OCI-LY1 (cell line): ENCODE data around the gene GLTP.

Source experiments
- H2AFZ ChIP-seq: fragments of 200-600 bp; sonication (generic), shearing (Covaris generic); 2 replicates; pipeline ENCODE4 v1.6.0; 2014; ENCODE audit warnings: antibody characterized with exemption, mild to moderate bottlenecking, low read length
- H3F3A ChIP-seq: fragments of 200-600 bp; sonication (generic), shearing (Covaris generic); 2 replicates; pipeline ENCODE4 v1.6.0; 2014; ENCODE audit warnings: mild to moderate bottlenecking, antibody characterized with exemption, low read length, moderate library complexity; ENCODE audit not compliant: insufficient read depth
- H3K27ac ChIP-seq: fragments of 200-600 bp; sonication (generic); 2 replicates; pipeline ENCODE4 v1.5.1; 2014; ENCODE audit warnings: low read length, mixed run types, mild to moderate bottlenecking, low read depth; ENCODE audit not compliant: poor library complexity, severe bottlenecking
- H3K27me3 ChIP-seq: fragments of 200-600 bp; sonication (generic); 2 replicates; pipeline ENCODE4 v1.6.0; 2014; ENCODE audit warnings: antibody characterized with exemption, mild to moderate bottlenecking, low read length, moderate library complexity; ENCODE audit not compliant: insufficient read depth
- H3K36me3 ChIP-seq: fragments of 200-600 bp; sonication (generic); 2 replicates; pipeline ENCODE4 v1.6.1; 2014; ENCODE audit warnings: mild to moderate bottlenecking, antibody characterized with exemption, low read length, moderate library complexity, mixed read lengths; ENCODE audit not compliant: insufficient read depth
- H3K4me1 ChIP-seq: fragments of 200-600 bp; sonication (generic); 2 replicates; pipeline ENCODE4 v1.5.1; 2014; ENCODE audit warnings: mild to moderate bottlenecking, low read length, moderate library complexity; ENCODE audit not compliant: insufficient read depth, severe bottlenecking
- H3K4me2 ChIP-seq: fragments of 200-600 bp; sonication (generic), shearing (Covaris generic); 2 replicates; pipeline ENCODE4 v1.6.1; 2014; ENCODE audit warnings: low read length
- H3K4me3 ChIP-seq: fragments of 200-600 bp; sonication (generic); 2 replicates; pipeline ENCODE4 v1.5.1; 2014; ENCODE audit warnings: low read length, low read depth, mild to moderate bottlenecking, mixed read lengths; ENCODE audit not compliant: poor library complexity, severe bottlenecking
- H3K79me2 ChIP-seq: fragments of 200-600 bp; shearing (Covaris generic); 2 replicates; pipeline ENCODE4 v1.6.1; 2016; ENCODE audit warnings: mixed run types, low read length, mixed read lengths; ENCODE audit not compliant: insufficient read depth
- H3K9ac ChIP-seq: fragments of 200-600 bp; sonication (generic), shearing (Covaris generic); 2 replicates; pipeline ENCODE4 v1.6.1; 2014; ENCODE audit warnings: mild to moderate bottlenecking, low read length, mixed read lengths
- H3K9me2 ChIP-seq: fragments of 200-600 bp; sonication (generic), shearing (Covaris generic); 2 replicates; pipeline ENCODE4 v1.6.1; 2014; ENCODE audit warnings: low read depth, mild to moderate bottlenecking, low read length, mixed read lengths
- H3K9me3 ChIP-seq: fragments of 200-600 bp; shearing (Covaris generic); 2 replicates; pipeline ENCODE4 v1.6.1; 2014; ENCODE audit warnings: low read length, mixed read lengths
- H4K20me1 ChIP-seq: fragments of 200-600 bp; sonication (generic), shearing (Covaris generic); 2 replicates; pipeline ENCODE4 v1.6.0; 2016; ENCODE audit warnings: mild to moderate bottlenecking, low read length; ENCODE audit not compliant: insufficient read depth
- CTCF ChIP-seq: fragments of 200-600 bp; sonication (generic), shearing (Covaris generic); IDR thresholded peaks from 2 replicates; pipeline ENCODE4 v1.5.1; 2017; ENCODE audit warnings: mild to moderate bottlenecking, antibody characterized with exemption, low read length, moderate library complexity, mixed read lengths
- EZH2 ChIP-seq: fragments of 200-600 bp; sonication (generic), shearing (Covaris generic); IDR thresholded peaks from 2 replicates; pipeline ENCODE4 v1.8.0; 2017; ENCODE audit warnings: borderline replicate concordance, mixed run types, mild to moderate bottlenecking, antibody characterized with exemption, low read length, moderate library complexity, mixed read lengths

The GLTP gene

GRCh38 chr12:109873653-109874052 is 6.7 kb downstream of the GLTP start:
- H3F3A ChIP-seq: no peaks in the 10 kb centered on the region
- H3K9me3 ChIP-seq: no peaks in the 10 kb centered on the region
- H3K9me2 ChIP-seq: no peaks in the 10 kb centered on the region
- no peak overlapping the region for H3K4me3 ChIP-seq
- no peak overlapping the region for H3K4me2 ChIP-seq
- H3K36me3 ChIP-seq: no peaks in the 10 kb centered on the region
- no peak overlapping the region for H3K27ac ChIP-seq
- H3K4me1 ChIP-seq: peaks cover 5% of the 10 kb centered on the region
- H3K27me3 ChIP-seq: no peaks in the 10 kb centered on the region
- no peaks in the 10 kb centered on the region for H3K79me2 ChIP-seq
- no peaks in the 10 kb centered on the region for H4K20me1 ChIP-seq
- H2AFZ ChIP-seq: no peak overlapping the region
- no peak overlapping the region for H3K9ac ChIP-seq
- TF ChIP-seq CTCF (no peak), EZH2 (no peak)

GRCh38 chr12:109871668-109872314 is 8.6 kb downstream of the GLTP start:
- no peaks in the 10 kb centered on the region for H3K27me3 ChIP-seq
- no peak overlapping the region for H3K4me2 ChIP-seq
- H3K27ac ChIP-seq: no peak overlapping the region
- peaks cover 5% of the 10 kb centered on the region for H3K4me1 ChIP-seq
- H3K9me2 ChIP-seq: no peaks in the 10 kb centered on the region
- no peak overlapping the region for H3K9ac ChIP-seq
- no peaks in the 10 kb centered on the region for H4K20me1 ChIP-seq
- TF ChIP-seq EZH2: no peak
- no peak for TF ChIP-seq CTCF
- H2AFZ ChIP-seq: no peak overlapping the region
- no peaks in the 10 kb centered on the region for H3F3A ChIP-seq
- H3K4me3 ChIP-seq: no peak overlapping the region
- H3K36me3 ChIP-seq: no peaks in the 10 kb centered on the region
- no peaks in the 10 kb centered on the region for H3K9me3 ChIP-seq
- H3K79me2 ChIP-seq: no peaks in the 10 kb centered on the region

- Histone ChIP-seq H3K4me3 (no peak overlapping the region), H3K9me3 (no peaks in the 10 kb centered on the region), H3K36me3 (no peaks in the 10 kb centered on the region), H2AFZ (no peak overlapping the region), H3K9me2 (no peaks in the 10 kb centered on the region), H3K4me1 (no peaks in the 10 kb centered on the region), H3K79me2 (no peaks in the 10 kb centered on the region), H3K27ac (no peak overlapping the region), H3F3A (no peaks in the 10 kb centered on the region), H4K20me1 (no peaks in the 10 kb centered on the region), H3K9ac (no peak overlapping the region), H3K4me2 (no peak overlapping the region), H3K27me3 (no peaks in the 10 kb centered on the region)
- no peak for TF ChIP-seq CTCF
- TF ChIP-seq EZH2: no peak
Measured at GRCh38 chr12:109870648-109871047, 9.7 kb downstream of the GLTP start.
